DOHH2 (cell line): Measurements from ENCODE around the gene KRT74.

Experiments used
- CTCF ChIP-seq: fragments of 200-600 bp; sonication (generic); IDR thresholded peaks from one replicate; pipeline ENCODE4 v1.5.1; 2014; ENCODE audit warnings: antibody characterized with exemption, mild to moderate bottlenecking, low read depth, low read length; ENCODE audit not compliant: poor library complexity, severe bottlenecking
- EZH2phosphoT487 ChIP-seq: fragments of 200-600 bp; sonication (generic); IDR thresholded peaks from 2 replicates; pipeline ENCODE4 v1.6.1; 2017; ENCODE audit warnings: borderline replicate concordance, mild to moderate bottlenecking, antibody characterized with exemption, low read length, moderate library complexity, mixed read lengths

DNA sequence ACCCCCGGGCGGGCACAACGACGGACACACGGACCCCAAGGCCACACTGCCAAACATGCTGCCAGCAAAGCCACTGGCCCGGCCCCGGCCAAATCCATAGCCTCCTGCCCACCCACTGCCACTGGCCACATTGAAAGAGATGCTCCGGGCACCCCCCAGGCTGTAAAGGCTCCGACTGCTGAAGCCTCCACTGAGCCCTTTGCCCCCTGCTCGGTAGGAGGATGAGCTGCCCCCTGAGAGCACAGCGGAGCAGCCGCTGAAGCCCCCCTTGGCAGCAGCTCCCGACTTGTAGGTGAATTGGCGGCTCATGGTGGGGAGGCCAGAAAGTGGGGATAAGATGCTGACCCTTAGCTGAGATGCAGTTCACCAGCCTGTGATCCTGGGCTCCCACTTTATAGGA, 44.6 kb upstream of the KRT74 start, which contains the start of gene KRT73:
- TF ChIP-seq CTCF, result no peak
- TF ChIP-seq EZH2phosphoT487, result no peak
